WTC11 (cell line): ENCODE measurements around the gene CD226. TPM values are rescaled to one million over a fixed set of nuclear protein-coding genes. Genes with fewer than 3 reads are reported as not detected.

ENCODE experiments used
- ATAC-seq: fragments of 200-7000 bp; cut with Tn5 transposase; 2 replicates; pipeline ENCODE4 v1.10.0; 2021; ENCODE audit warnings: mild to moderate bottlenecking, moderate library complexity
- CTCF ChIA-PET: fragments of 300-600 bp; sonication (Branson Sonifier 250); formaldehyde crosslinking; loops from one replicate; lab custom pipeline; 2021; ENCODE audit warnings: antibody characterized with exemption; lab: Charles Lee
- POLR2A ChIA-PET: fragments of 350-600 bp; sonication (Branson Sonifier 250); formaldehyde crosslinking; loops from one replicate; lab custom pipeline; 2021; ENCODE audit warnings: antibody characterized with exemption; lab: Charles Lee
- DNase-seq: peaks from one replicate; pipeline ENCODE4 v3.0.0; 2021; ENCODE audit warnings: low spot score
- H3K27ac Mint-ChIP-seq: 2 replicates; pipeline ENCODE4 v1.8.0; 2021; ENCODE audit warnings: mixed read lengths
- H3K27me3 Mint-ChIP-seq: 2 replicates; pipeline ENCODE4 v1.8.0; 2021; ENCODE audit warnings: low read depth, mild to moderate bottlenecking, moderate library complexity, mixed read lengths
- H3K36me3 Mint-ChIP-seq: 2 replicates; pipeline ENCODE4 v1.8.0; 2021; ENCODE audit warnings: mixed read lengths
- H3K4me1 Mint-ChIP-seq: 2 replicates; pipeline ENCODE4 v1.8.0; 2022; ENCODE audit warnings: mixed read lengths
- H3K4me3 Mint-ChIP-seq: 2 replicates; pipeline ENCODE4 v1.8.0; 2021; ENCODE audit warnings: mild to moderate bottlenecking, moderate library complexity, mixed read lengths
- H3K9me3 Mint-ChIP-seq: 2 replicates; pipeline ENCODE4 v1.8.0; 2021; ENCODE audit warnings: mixed read lengths
- AFF4 ChIP-seq: sonication (generic); formaldehyde crosslinking; IDR thresholded peaks from 2 replicates; pipeline ENCODE4 v1.8.1; 2023; ENCODE audit warnings: mild to moderate bottlenecking, missing genetic modification reagents, borderline replicate concordance
- ATF3 ChIP-seq: sonication (generic); formaldehyde crosslinking; conservative IDR thresholded peaks from 2 replicates; pipeline ENCODE4 v1.8.1; 2022; ENCODE audit warnings: mild to moderate bottlenecking, missing genetic modification reagents
- GRHL2 ChIP-seq: fragments of 250-450 bp; sonication (Bioruptor Pico); IDR thresholded peaks from 2 replicates; pipeline ENCODE4 v1.8.0; 2022; ENCODE audit warnings: mild to moderate bottlenecking, moderate library complexity; ENCODE audit not compliant: insufficient replicate concordance, severe bottlenecking
- SMAD3 ChIP-seq: sonication (generic); formaldehyde crosslinking; IDR thresholded peaks from 2 replicates; pipeline ENCODE4 v1.8.0; 2022; ENCODE audit warnings: missing genetic modification reagents, mild to moderate bottlenecking, borderline replicate concordance
- SOX15 ChIP-seq: fragments of 250-450 bp; sonication (Bioruptor Pico); IDR thresholded peaks from 2 replicates; pipeline ENCODE4 v1.9.0; 2021; ENCODE audit warnings: mild to moderate bottlenecking
- ZNF138 ChIP-seq: sonication (generic); formaldehyde crosslinking; conservative IDR thresholded peaks from 2 replicates; pipeline ENCODE4 v1.8.1; 2022; ENCODE audit warnings: mild to moderate bottlenecking, moderate library complexity, missing genetic modification reagents
- ZNF263 ChIP-seq: sonication (generic); formaldehyde crosslinking; IDR thresholded peaks from 2 replicates; pipeline ENCODE4 v1.8.1; 2022; ENCODE audit warnings: low read depth, mild to moderate bottlenecking, moderate library complexity, missing genetic modification reagents
- total RNA-seq: library from RNA; stranded (reverse); gene quantifications from 3 replicates; pipeline ENCODE4 v1.2.3, GENCODE V29; 2021
- TF ChIP-seq, protein P1 (sequence below): fragments of 250-450 bp; sonication (Bioruptor Pico); IDR thresholded peaks from 2 replicates; pipeline ENCODE4 v1.9.0; 2021; ENCODE audit warnings: mild to moderate bottlenecking
- TF ChIP-seq, protein P2 (sequence below): sonication (generic); formaldehyde crosslinking; IDR thresholded peaks from 2 replicates; pipeline ENCODE4 v1.8.1; 2022; ENCODE audit warnings: mild to moderate bottlenecking, missing genetic modification reagents, moderate library complexity, borderline replicate concordance
- TF ChIP-seq, protein P3 (sequence below): sonication (generic); formaldehyde crosslinking; IDR thresholded peaks from 2 replicates; pipeline ENCODE4 v1.8.1; 2023; ENCODE audit warnings: mild to moderate bottlenecking, missing genetic modification reagents, moderate library complexity
- TF ChIP-seq, protein P4 (sequence below): sonication (generic); formaldehyde crosslinking; IDR thresholded peaks from 2 replicates; pipeline ENCODE4 v1.8.1; 2022; ENCODE audit warnings: low read depth, mild to moderate bottlenecking, moderate library complexity, missing genetic modification reagents, borderline replicate concordance
- TF ChIP-seq, protein P5 (sequence below): sonication (generic); formaldehyde crosslinking; IDR thresholded peaks from 2 replicates; pipeline ENCODE4 v1.8.0; 2023; ENCODE audit warnings: missing genetic modification reagents, mild to moderate bottlenecking, borderline replicate concordance
- TF ChIP-seq, protein P6 (sequence below): sonication (generic); formaldehyde crosslinking; IDR thresholded peaks from 2 replicates; pipeline ENCODE4 v1.8.0; 2023; ENCODE audit warnings: mild to moderate bottlenecking, missing genetic modification reagents
- TF ChIP-seq, protein P7 (sequence below): sonication (generic); formaldehyde crosslinking; IDR thresholded peaks from 2 replicates; pipeline ENCODE4 v1.8.0; 2022; ENCODE audit warnings: mild to moderate bottlenecking, missing genetic modification reagents

CD226 gene
- total RNA-seq, 1 experiment from 2014 or later, result 0.24 TPM

- H3K36me3 Mint-ChIP-seq, result peaks cover 11% of the 10 kb centered on the region
- peaks cover 43% of the 10 kb centered on the region for H3K9me3 Mint-ChIP-seq
- H3K27me3 Mint-ChIP-seq, result no peaks in the 10 kb centered on the region
- ATAC-seq (no peak), DNase-seq (no peak)
- 0 out of 2 replicates have a peak, but pooled peaks cover 2% of the 10 kb centered on the region for H3K4me1 Mint-ChIP-seq
- ChIA-PET CTCF (no interaction called here), POLR2A (interaction anchor here (0.6 kb wide), 1 partner anchor 166 kb away, joined by 6 read pairs; no protein-coding TSS in a partner anchor)
- H3K4me3 Mint-ChIP-seq, result no peak overlapping the region
- H3K27ac Mint-ChIP-seq, result no peak overlapping the region
- TF ChIP-seq SMAD3 (CRISPR knock-in tag) (no peak), ATF3 (CRISPR knock-in tag) (no peak), ZNF138 (CRISPR knock-in tag) (no peak), ZNF263 (CRISPR knock-in tag) (no peak), SOX15 (CRISPR knock-in tag) (no peak), AFF4 (CRISPR knock-in tag) (no peak), GRHL2 (CRISPR knock-in tag) (no peak)
- TF ChIP-seq, protein P1, sequence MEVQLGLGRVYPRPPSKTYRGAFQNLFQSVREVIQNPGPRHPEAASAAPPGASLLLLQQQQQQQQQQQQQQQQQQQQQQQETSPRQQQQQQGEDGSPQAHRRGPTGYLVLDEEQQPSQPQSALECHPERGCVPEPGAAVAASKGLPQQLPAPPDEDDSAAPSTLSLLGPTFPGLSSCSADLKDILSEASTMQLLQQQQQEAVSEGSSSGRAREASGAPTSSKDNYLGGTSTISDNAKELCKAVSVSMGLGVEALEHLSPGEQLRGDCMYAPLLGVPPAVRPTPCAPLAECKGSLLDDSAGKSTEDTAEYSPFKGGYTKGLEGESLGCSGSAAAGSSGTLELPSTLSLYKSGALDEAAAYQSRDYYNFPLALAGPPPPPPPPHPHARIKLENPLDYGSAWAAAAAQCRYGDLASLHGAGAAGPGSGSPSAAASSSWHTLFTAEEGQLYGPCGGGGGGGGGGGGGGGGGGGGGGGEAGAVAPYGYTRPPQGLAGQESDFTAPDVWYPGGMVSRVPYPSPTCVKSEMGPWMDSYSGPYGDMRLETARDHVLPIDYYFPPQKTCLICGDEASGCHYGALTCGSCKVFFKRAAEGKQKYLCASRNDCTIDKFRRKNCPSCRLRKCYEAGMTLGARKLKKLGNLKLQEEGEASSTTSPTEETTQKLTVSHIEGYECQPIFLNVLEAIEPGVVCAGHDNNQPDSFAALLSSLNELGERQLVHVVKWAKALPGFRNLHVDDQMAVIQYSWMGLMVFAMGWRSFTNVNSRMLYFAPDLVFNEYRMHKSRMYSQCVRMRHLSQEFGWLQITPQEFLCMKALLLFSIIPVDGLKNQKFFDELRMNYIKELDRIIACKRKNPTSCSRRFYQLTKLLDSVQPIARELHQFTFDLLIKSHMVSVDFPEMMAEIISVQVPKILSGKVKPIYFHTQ (CRISPR knock-in tag), result no peak
- TF ChIP-seq, protein P2, sequence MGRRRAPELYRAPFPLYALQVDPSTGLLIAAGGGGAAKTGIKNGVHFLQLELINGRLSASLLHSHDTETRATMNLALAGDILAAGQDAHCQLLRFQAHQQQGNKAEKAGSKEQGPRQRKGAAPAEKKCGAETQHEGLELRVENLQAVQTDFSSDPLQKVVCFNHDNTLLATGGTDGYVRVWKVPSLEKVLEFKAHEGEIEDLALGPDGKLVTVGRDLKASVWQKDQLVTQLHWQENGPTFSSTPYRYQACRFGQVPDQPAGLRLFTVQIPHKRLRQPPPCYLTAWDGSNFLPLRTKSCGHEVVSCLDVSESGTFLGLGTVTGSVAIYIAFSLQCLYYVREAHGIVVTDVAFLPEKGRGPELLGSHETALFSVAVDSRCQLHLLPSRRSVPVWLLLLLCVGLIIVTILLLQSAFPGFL (CRISPR knock-in tag), result no peak
- TF ChIP-seq, protein P3, sequence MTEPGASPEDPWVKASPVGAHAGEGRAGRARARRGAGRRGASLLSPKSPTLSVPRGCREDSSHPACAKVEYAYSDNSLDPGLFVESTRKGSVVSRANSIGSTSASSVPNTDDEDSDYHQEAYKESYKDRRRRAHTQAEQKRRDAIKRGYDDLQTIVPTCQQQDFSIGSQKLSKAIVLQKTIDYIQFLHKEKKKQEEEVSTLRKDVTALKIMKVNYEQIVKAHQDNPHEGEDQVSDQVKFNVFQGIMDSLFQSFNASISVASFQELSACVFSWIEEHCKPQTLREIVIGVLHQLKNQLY, result no peak
- TF ChIP-seq, protein P4, sequence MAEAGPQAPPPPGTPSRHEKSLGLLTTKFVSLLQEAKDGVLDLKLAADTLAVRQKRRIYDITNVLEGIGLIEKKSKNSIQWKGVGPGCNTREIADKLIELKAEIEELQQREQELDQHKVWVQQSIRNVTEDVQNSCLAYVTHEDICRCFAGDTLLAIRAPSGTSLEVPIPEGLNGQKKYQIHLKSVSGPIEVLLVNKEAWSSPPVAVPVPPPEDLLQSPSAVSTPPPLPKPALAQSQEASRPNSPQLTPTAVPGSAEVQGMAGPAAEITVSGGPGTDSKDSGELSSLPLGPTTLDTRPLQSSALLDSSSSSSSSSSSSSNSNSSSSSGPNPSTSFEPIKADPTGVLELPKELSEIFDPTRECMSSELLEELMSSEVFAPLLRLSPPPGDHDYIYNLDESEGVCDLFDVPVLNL, result no peak
- TF ChIP-seq, protein P5, sequence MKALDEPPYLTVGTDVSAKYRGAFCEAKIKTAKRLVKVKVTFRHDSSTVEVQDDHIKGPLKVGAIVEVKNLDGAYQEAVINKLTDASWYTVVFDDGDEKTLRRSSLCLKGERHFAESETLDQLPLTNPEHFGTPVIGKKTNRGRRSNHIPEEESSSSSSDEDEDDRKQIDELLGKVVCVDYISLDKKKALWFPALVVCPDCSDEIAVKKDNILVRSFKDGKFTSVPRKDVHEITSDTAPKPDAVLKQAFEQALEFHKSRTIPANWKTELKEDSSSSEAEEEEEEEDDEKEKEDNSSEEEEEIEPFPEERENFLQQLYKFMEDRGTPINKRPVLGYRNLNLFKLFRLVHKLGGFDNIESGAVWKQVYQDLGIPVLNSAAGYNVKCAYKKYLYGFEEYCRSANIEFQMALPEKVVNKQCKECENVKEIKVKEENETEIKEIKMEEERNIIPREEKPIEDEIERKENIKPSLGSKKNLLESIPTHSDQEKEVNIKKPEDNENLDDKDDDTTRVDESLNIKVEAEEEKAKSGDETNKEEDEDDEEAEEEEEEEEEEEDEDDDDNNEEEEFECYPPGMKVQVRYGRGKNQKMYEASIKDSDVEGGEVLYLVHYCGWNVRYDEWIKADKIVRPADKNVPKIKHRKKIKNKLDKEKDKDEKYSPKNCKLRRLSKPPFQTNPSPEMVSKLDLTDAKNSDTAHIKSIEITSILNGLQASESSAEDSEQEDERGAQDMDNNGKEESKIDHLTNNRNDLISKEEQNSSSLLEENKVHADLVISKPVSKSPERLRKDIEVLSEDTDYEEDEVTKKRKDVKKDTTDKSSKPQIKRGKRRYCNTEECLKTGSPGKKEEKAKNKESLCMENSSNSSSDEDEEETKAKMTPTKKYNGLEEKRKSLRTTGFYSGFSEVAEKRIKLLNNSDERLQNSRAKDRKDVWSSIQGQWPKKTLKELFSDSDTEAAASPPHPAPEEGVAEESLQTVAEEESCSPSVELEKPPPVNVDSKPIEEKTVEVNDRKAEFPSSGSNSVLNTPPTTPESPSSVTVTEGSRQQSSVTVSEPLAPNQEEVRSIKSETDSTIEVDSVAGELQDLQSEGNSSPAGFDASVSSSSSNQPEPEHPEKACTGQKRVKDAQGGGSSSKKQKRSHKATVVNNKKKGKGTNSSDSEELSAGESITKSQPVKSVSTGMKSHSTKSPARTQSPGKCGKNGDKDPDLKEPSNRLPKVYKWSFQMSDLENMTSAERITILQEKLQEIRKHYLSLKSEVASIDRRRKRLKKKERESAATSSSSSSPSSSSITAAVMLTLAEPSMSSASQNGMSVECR (CRISPR knock-in tag), result no peak
- TF ChIP-seq, protein P6, sequence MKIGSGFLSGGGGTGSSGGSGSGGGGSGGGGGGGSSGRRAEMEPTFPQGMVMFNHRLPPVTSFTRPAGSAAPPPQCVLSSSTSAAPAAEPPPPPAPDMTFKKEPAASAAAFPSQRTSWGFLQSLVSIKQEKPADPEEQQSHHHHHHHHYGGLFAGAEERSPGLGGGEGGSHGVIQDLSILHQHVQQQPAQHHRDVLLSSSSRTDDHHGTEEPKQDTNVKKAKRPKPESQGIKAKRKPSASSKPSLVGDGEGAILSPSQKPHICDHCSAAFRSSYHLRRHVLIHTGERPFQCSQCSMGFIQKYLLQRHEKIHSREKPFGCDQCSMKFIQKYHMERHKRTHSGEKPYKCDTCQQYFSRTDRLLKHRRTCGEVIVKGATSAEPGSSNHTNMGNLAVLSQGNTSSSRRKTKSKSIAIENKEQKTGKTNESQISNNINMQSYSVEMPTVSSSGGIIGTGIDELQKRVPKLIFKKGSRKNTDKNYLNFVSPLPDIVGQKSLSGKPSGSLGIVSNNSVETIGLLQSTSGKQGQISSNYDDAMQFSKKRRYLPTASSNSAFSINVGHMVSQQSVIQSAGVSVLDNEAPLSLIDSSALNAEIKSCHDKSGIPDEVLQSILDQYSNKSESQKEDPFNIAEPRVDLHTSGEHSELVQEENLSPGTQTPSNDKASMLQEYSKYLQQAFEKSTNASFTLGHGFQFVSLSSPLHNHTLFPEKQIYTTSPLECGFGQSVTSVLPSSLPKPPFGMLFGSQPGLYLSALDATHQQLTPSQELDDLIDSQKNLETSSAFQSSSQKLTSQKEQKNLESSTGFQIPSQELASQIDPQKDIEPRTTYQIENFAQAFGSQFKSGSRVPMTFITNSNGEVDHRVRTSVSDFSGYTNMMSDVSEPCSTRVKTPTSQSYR (CRISPR knock-in tag), result no peak
- TF ChIP-seq, protein P7, sequence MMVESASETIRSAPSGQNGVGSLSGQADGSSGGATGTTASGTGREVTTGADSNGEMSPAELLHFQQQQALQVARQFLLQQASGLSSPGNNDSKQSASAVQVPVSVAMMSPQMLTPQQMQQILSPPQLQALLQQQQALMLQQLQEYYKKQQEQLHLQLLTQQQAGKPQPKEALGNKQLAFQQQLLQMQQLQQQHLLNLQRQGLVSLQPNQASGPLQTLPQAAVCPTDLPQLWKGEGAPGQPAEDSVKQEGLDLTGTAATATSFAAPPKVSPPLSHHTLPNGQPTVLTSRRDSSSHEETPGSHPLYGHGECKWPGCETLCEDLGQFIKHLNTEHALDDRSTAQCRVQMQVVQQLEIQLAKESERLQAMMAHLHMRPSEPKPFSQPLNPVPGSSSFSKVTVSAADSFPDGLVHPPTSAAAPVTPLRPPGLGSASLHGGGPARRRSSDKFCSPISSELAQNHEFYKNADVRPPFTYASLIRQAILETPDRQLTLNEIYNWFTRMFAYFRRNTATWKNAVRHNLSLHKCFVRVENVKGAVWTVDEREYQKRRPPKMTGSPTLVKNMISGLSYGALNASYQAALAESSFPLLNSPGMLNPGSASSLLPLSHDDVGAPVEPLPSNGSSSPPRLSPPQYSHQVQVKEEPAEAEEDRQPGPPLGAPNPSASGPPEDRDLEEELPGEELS, result no peak
Observed at GRCh38 chr18:69817335-69817940, 130.2 kb downstream of the CD226 start.
